Central memory CD4-positive, alpha-beta T cell (primary cell): ENCODE data around the gene WFDC6.

ENCODE experiments used
- DNase-seq: peaks from one replicate; pipeline ENCODE4 v3.0.0; 2022

The WFDC6 gene

GRCh38 chr20:45515147-45515913 lies 24.0 kb downstream of the WFDC6 start, which contains the start of gene SPINT3:
Gene SPINT3, minus strand, starts transcription at chr20:45515622. Its CDS starts 14 bp downstream, at chr20:45515608.
- DNase-seq, result no peak

- DNase-seq, result no peak
Observed at GRCh38 chr20:45510242-45510862, 28.9 kb downstream of the WFDC6 start.

GRCh38 chr20:45509091-45509490 lies 30.2 kb downstream of the WFDC6 start:
- DNase-seq, result no peak

- no peak for DNase-seq
Observed at GRCh38 chr20:45508068-45508886, 31.0 kb downstream of the WFDC6 start.

GRCh38 chr20:45507011-45507820 lies 32.1 kb downstream of the WFDC6 start:
- no peak for DNase-seq

GRCh38 chr20:45506398-45506797 lies 32.9 kb downstream of the WFDC6 start:
- DNase-seq, result no peak

- DNase-seq, result no peak
Observed at GRCh38 chr20:45503403-45503802, 35.9 kb downstream of the WFDC6 start.

- DNase-seq, result no peak
Observed at GRCh38 chr20:45502561-45502960, 36.7 kb downstream of the WFDC6 start.

- DNase-seq, result no peak
Observed at GRCh38 chr20:45501600-45501999, 37.7 kb downstream of the WFDC6 start.

- DNase-seq, result no peak
Observed at GRCh38 chr20:45500022-45500421, 39.3 kb downstream of the WFDC6 start.

- no peak for DNase-seq
Observed at GRCh38 chr20:45497971-45498494, 41.2 kb downstream of the WFDC6 start.

- no peak for DNase-seq
Observed at GRCh38 chr20:45496166-45496565, 43.1 kb downstream of the WFDC6 start.

GRCh38 chr20:45495501-45495941 lies 43.8 kb downstream of the WFDC6 start:
- DNase-seq, result no peak

GRCh38 chr20:45489083-45489531 lies 50.2 kb downstream of the WFDC6 start:
- no peak for DNase-seq

GRCh38 chr20:45487231-45487635 lies 52.0 kb downstream of the WFDC6 start:
- no peak for DNase-seq

- no peak for DNase-seq
Observed at GRCh38 chr20:45485388-45485787, 53.9 kb downstream of the WFDC6 start.

- DNase-seq, result no peak
Observed at GRCh38 chr20:45484676-45485075, 54.6 kb downstream of the WFDC6 start.
